GM12801 (cell line): ENCODE measurements around the gene SERPIND1.

Source experiments
- TF ChIP-seq, protein P1 (sequence below): IDR thresholded peaks from one replicate; pipeline ENCODE4 v1.5.1; 2011; ENCODE audit warnings: control low read depth; ENCODE audit not compliant: insufficient read length; ENCODE audit errors: extremely low read depth

The SERPIND1 gene, protein sequence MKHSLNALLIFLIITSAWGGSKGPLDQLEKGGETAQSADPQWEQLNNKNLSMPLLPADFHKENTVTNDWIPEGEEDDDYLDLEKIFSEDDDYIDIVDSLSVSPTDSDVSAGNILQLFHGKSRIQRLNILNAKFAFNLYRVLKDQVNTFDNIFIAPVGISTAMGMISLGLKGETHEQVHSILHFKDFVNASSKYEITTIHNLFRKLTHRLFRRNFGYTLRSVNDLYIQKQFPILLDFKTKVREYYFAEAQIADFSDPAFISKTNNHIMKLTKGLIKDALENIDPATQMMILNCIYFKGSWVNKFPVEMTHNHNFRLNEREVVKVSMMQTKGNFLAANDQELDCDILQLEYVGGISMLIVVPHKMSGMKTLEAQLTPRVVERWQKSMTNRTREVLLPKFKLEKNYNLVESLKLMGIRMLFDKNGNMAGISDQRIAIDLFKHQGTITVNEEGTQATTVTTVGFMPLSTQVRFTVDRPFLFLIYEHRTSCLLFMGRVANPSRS

GRCh38 chr22:20773793-20774212, at the start of gene SERPIND1:
Gene SERPIND1, plus strand, starts transcription at chr22:20774113. Its CDS starts 5,200 bp downstream, at chr22:20779313.
- TF ChIP-seq, protein P1, sequence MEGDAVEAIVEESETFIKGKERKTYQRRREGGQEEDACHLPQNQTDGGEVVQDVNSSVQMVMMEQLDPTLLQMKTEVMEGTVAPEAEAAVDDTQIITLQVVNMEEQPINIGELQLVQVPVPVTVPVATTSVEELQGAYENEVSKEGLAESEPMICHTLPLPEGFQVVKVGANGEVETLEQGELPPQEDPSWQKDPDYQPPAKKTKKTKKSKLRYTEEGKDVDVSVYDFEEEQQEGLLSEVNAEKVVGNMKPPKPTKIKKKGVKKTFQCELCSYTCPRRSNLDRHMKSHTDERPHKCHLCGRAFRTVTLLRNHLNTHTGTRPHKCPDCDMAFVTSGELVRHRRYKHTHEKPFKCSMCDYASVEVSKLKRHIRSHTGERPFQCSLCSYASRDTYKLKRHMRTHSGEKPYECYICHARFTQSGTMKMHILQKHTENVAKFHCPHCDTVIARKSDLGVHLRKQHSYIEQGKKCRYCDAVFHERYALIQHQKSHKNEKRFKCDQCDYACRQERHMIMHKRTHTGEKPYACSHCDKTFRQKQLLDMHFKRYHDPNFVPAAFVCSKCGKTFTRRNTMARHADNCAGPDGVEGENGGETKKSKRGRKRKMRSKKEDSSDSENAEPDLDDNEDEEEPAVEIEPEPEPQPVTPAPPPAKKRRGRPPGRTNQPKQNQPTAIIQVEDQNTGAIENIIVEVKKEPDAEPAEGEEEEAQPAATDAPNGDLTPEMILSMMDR, result no peak

DNA sequence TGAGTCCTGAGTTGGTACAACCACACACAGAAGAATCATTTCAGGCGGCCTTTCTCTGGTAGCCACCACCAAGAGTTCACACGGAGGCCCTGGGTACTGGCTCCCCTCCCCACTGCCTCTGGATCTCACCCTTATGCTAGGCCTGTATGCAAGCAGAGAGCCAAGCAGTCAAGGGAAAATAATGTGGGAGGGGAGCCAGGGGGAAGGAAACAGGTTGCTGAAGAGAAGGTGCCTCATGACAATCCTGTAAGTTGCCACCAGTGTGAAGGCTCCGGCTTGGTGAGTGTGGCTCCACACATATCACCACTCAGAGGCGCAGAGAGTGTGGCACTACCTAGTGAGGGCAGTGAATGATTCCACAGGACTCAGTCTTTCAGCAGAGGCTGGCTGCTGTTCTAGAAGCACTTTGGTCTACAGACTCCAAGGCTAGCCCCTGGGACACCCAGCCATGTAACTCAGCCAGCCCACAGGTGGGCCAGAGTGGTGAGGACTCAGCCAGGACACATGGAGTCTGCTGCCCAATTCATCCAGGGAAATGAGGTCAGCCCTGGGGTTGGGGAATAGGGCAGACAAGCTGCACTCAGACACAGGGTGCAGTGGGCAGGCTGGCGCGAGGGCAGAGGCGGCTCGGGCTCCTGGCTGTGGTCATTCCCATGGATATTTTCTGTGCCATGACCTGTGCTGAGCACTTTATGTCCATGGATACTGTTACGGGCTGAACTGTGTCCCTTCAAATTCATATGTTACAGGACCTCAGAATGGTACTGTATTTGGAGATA, 49.0 kb upstream of the SERPIND1 start:
- TF ChIP-seq, protein P1, result no peak

DNA sequence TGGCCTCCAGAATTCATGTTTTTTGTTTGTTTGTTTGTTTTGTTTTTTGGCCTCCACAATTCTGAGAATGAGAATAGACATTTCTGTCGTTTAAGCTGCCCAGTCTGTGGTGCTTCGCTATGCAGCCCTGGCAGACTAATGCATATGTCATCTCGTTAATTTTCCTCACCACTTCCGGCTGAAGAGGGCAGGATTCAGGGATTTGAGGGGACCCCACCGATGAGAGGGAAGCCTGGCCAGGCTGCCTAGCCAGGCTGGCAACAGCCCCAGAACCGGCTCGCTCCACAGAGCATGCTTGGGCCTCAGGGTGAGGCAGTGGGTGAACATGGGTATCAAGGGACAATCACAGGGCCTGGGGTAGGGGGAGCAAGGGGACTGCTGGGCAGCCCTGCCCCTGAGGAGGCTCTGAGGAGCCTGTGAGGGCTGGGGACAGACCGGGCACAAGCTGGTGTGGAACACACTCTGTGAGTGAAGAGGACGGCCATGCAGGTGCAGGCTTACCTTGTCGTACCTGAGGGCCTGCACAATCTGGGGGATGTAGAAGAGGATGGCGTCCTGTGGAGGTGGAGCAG, 47.8 kb upstream of the SERPIND1 start:
- TF ChIP-seq, protein P1, result no peak

DNA sequence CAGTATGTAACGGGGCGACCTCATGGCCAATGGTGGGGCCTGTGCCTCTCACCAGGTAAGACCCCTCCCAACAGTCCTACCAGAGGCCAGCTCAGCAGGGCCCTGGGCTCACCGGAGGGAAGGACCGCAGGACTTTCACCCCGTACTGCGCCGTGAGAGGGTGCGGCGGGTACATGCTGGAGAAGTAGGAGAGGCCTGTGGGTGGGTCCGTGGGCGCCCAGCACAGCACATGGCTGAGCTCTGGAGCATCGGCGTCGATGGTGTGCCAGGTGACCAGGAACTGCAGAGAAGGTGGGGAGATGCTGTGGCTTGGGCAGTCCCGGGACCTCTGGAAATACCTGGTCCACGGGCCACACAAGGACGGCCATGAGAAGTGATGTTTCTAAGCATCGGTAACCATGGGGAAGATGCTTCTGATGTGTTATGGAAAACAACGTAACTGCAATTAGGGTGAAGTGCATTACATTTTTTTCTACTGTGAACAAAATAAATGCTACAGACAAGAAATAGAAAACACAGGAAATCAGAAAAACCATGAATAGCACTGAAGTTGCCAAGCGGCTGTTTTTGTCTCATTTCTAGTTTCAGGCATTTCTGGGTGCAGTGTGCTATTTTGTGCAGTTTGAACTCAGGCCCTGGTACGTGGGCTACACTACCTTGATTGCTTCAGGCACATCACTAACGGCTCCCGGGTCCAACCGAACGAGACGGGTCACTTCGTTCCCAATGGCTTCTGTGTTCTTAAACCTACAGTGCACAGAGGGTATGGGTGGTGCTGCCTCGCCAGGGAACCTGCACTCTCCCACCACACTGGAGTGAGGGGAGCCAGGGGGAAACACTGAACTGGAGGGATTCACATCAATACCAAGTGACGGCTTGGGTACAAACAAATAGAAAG, 46.5 kb upstream of the SERPIND1 start:
- TF ChIP-seq, protein P1, result no peak

DNA sequence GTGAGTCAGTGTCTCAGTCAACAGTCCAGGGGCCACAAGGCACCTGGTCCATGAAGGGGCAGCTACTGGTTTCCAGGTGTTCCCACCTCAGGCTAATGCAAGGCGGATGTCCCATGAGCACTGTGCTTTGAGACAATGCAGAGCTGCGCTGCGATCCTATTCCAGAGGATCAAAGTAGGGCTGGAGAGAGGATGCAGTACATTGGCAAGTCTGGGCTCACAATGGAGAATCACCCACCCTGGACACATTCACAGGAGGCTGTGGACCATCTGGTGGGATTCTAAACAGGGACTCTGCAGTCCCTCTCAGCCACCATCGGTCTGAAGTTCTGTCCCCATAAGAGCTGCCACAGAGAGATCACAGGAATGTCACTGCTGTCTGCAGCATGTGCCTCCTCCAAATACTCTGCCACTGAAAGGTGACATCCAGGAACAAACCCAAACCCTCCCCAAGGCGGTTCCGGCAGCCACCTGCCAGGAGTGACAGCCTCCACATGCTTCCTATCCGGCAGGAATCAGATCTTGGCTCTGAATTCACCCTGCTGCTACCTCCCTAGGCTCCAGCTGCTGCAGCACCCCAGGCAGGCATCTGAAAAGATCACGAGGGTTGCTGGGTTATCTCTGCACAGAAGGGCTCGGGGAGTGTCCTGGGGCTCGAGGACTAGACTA, 45.3 kb upstream of the SERPIND1 start:
- TF ChIP-seq, protein P1, result no peak

DNA sequence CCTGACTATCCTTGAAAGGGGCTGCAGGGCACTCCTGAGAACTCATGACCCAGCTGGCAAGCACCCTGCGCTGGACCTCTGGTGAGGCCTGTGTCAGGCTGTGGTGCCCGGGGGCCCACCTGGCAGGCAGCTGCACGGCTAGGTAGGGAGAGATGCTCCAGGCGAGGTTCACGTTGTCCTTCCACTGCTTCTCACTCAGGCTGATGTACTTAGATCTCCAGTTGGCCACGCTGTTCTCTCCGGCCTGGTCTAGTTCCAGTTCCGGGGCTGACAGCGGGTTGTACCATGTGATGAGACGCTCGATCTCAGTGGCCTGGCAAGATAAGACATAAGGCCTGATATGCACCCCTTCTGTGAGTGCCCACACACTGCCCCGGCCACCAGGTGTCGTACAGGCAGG, 44.7 kb upstream of the SERPIND1 start:
- TF ChIP-seq, protein P1, result no peak
